Measurements from ENCODE around the gene FIBCD1.

DNA sequence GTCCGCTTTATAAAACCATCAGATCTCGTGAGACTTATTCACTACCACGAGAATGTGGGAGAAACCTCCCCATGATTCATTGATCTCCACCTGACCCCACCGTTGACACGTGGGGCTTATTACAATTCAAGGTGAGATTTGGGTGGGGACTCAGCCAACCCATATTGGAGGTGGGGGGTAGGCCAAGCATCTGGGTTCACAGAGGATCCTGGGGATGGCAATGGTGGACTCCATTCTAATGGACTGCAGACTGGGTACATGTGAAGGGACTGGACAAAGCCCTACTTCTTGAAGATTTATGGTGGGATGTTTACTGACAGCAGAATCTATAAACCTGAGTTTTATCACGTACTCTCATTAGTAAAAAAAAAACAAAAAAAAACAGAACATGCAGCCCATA, 57.5 kb downstream of the FIBCD1 start:
- no peak for TF ChIP-seq GATA2 (IDR thresholded peaks at IDR 0.05; ENCODE audit: low read depth, low read length)
- no peak for TF ChIP-seq GATA3 (IDR thresholded peaks at IDR 0.05; ENCODE audit: low read depth, low read length)
